ENCODE results near the gene SMIM14. TPM values are rescaled to one million over a fixed set of nuclear protein-coding genes. Genes with fewer than 3 reads are reported as not detected.

SMIM14 gene
- total RNA-seq, 1 experiment from 2014 or later, result 48.2 TPM

DNA sequence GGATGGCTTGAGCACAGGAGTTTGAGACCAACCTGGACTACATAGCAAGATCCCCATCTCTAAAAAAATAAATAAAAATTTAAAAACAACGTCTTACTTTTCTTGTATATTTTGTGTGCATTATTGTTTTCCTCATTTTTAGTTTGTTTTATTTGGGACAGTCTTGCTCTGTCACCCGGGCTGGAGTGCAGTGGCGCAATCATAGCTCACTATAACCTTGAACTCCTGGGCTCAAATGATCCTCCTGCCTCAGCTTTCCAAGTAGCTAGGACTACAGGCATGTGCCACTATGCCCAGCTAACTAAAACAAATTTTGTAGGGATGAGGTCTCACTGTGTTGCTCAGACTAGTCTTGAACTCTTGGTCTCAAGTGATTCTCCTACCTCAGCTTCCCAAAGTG lies 9.5 kb upstream of the SMIM14 start:
- in situ Hi-C loops (cut with HindIII; ENCODE audit: low pct_unique_long_range_greater_than_20kb, low sequenced_read_pairs), result no loop called here
- Histone ChIP-seq H3K4me3 (ENCODE audit: low read depth in 2 of 2, low read length in 2 of 2) (no peak overlapping the region), H3K27ac (ENCODE audit: low read length) (no peak overlapping the region), H3K4me1 (ENCODE audit: control insufficient read depth, insufficient read depth, low read length) (no peaks in the 10 kb centered on the region), H3K9me3 (ENCODE audit: control insufficient read depth, insufficient read depth, low read depth, low read length) (no peaks in the 10 kb centered on the region), H3K36me3 (ENCODE audit: control insufficient read depth, insufficient read depth, low read length) (no peaks in the 10 kb centered on the region), H3K27me3 (ENCODE audit: control insufficient read depth, insufficient read depth, low read length) (no peaks in the 10 kb centered on the region)
- no peak for ATAC-seq
- no peak for TF ChIP-seq TCF7L2 (IDR thresholded peaks at IDR 0.05; ENCODE audit: low read depth, low read length)
- CTCF ChIA-PET, result no interaction called here
- no TSS peak for BruUV-seq (replicated peaks)
- intact Hi-C loops (cut with micrococcal nuclease; ENCODE audit: unreplicated experiment), result no loop called here
- POLR2A ChIA-PET, result no interaction called here
- no peak for DNase-seq (ENCODE audit: low read depth, low spot score)

DNA sequence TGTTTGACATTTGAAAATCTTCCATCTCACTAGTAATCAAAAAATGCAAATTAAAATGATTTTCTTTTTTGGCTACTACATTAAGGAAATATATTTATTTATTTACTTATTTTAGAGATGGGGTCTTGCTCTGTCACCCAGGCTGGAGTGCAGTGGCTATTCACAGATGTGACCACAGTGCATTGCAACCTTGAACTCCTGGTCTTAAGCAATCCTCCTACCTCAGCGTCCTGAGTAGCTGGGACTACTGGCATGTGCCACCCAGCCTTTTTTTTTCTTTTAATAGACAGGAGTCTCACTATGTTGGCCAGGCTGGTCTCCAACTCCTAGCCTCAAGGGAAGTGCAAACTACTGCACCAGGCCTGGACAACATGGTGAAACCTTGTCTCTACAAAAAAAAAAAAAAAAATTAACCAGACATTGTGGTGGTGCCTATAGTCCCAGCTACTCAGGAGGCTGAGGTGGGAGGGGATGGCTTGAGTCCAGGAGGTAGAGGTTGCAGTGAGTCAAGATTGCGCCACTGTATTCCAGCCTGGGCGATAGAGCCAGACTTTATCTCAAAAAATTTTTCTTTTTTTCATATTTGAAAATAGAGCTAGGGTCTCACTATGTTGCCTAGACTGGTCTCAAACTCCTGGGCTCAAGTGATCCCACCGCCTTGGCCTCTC lies 4.4 kb upstream of the SMIM14 start:
- Histone ChIP-seq H3K4me3 (ENCODE audit: low read depth in 2 of 2, low read length in 2 of 2) (no peak overlapping the region), H3K27ac (ENCODE audit: low read length) (no peak overlapping the region), H3K27me3 (ENCODE audit: control insufficient read depth, insufficient read depth, low read length) (no peaks in the 10 kb centered on the region), H3K9me3 (ENCODE audit: control insufficient read depth, insufficient read depth, low read depth, low read length) (no peaks in the 10 kb centered on the region), H3K36me3 (ENCODE audit: control insufficient read depth, insufficient read depth, low read length) (no peaks in the 10 kb centered on the region; the same call in 1 of the 2 replicates), H3K4me1 (ENCODE audit: control insufficient read depth, insufficient read depth, low read length) (peaks cover 12% of the 10 kb centered on the region)
- TF ChIP-seq POLR2AphosphoS5 (IDR thresholded peaks at IDR 0.05; ENCODE audit: low read depth, low read length) (no peak), TCF7L2 (IDR thresholded peaks at IDR 0.05; ENCODE audit: low read depth, low read length) (no peak), SIN3A (IDR thresholded peaks at IDR 0.05; ENCODE audit: borderline replicate concordance, insufficient read depth, low read depth, low read length) (no peak)
- TF ChIP-seq, protein P1, sequence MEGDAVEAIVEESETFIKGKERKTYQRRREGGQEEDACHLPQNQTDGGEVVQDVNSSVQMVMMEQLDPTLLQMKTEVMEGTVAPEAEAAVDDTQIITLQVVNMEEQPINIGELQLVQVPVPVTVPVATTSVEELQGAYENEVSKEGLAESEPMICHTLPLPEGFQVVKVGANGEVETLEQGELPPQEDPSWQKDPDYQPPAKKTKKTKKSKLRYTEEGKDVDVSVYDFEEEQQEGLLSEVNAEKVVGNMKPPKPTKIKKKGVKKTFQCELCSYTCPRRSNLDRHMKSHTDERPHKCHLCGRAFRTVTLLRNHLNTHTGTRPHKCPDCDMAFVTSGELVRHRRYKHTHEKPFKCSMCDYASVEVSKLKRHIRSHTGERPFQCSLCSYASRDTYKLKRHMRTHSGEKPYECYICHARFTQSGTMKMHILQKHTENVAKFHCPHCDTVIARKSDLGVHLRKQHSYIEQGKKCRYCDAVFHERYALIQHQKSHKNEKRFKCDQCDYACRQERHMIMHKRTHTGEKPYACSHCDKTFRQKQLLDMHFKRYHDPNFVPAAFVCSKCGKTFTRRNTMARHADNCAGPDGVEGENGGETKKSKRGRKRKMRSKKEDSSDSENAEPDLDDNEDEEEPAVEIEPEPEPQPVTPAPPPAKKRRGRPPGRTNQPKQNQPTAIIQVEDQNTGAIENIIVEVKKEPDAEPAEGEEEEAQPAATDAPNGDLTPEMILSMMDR (IDR thresholded peaks at IDR 0.05), result no peak
- TF ChIP-seq, protein P2, sequence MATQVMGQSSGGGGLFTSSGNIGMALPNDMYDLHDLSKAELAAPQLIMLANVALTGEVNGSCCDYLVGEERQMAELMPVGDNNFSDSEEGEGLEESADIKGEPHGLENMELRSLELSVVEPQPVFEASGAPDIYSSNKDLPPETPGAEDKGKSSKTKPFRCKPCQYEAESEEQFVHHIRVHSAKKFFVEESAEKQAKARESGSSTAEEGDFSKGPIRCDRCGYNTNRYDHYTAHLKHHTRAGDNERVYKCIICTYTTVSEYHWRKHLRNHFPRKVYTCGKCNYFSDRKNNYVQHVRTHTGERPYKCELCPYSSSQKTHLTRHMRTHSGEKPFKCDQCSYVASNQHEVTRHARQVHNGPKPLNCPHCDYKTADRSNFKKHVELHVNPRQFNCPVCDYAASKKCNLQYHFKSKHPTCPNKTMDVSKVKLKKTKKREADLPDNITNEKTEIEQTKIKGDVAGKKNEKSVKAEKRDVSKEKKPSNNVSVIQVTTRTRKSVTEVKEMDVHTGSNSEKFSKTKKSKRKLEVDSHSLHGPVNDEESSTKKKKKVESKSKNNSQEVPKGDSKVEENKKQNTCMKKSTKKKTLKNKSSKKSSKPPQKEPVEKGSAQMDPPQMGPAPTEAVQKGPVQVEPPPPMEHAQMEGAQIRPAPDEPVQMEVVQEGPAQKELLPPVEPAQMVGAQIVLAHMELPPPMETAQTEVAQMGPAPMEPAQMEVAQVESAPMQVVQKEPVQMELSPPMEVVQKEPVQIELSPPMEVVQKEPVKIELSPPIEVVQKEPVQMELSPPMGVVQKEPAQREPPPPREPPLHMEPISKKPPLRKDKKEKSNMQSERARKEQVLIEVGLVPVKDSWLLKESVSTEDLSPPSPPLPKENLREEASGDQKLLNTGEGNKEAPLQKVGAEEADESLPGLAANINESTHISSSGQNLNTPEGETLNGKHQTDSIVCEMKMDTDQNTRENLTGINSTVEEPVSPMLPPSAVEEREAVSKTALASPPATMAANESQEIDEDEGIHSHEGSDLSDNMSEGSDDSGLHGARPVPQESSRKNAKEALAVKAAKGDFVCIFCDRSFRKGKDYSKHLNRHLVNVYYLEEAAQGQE (IDR thresholded peaks at IDR 0.05; ENCODE audit: insufficient read depth in 1 of 2, low read depth in 2 of 2, low read length in 1 of 2), result no peak
- DNase-seq (ENCODE audit: low read depth, low spot score), result no peak
- BruUV-seq (replicated peaks), result no TSS peak
- POLR2A ChIA-PET, result interaction anchor here (1.0 kb wide), 1 partner anchor 45 kb away, joined by 9 read pairs; no protein-coding TSS in a partner anchor
- CTCF ChIA-PET, result no interaction called here
- ATAC-seq, result no peak
- intact Hi-C loops (cut with micrococcal nuclease; ENCODE audit: unreplicated experiment) (no loop called here), in situ Hi-C loops (cut with HindIII; ENCODE audit: low pct_unique_long_range_greater_than_20kb, low sequenced_read_pairs) (no loop called here)

DNA sequence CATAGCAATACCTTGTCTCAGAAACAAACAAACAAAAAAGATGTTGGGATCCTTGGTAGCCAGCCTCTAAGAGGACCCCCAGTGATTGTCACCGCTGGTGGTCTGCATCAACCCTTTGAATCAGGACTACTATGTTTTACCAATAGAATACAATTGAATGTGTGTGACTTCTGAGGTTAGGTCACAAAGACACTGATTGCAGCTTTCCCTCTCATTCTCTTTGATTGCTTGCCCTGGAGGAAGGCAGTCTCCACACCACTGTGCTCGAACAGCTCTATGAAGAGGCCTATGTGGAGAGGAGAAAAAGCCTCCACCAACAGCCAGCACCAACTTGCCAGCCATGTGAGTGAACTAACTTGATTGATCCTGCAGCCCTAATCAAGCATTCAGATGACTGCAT lies 2.8 kb upstream of the SMIM14 start:
- in situ Hi-C loops (cut with HindIII; ENCODE audit: low pct_unique_long_range_greater_than_20kb, low sequenced_read_pairs), result no loop called here
- H3K27me3 ChIP-seq (ENCODE audit: control insufficient read depth, insufficient read depth, low read length), result no peaks in the 10 kb centered on the region
- H3K27ac ChIP-seq (ENCODE audit: low read length), result peak overlapping the region; percentile 49
- no peaks in the 10 kb centered on the region for H3K9me3 ChIP-seq (ENCODE audit: control insufficient read depth, insufficient read depth, low read depth, low read length)
- H3K36me3 ChIP-seq (ENCODE audit: control insufficient read depth, insufficient read depth, low read length), result no peaks in the 10 kb centered on the region; the same call in 1 of the 2 replicates
- ATAC-seq, result no peak
- no TSS peak for BruUV-seq (replicated peaks)
- ChIA-PET CTCF (no interaction called here), POLR2A (interaction anchor here (0.6 to 0.7 kb wide), 3 partner anchors 56 to 306 kb away, joined by 3 to 11 read pairs (median 7); no protein-coding TSS in a partner anchor)
- no peak for DNase-seq (ENCODE audit: low read depth, low spot score)
- intact Hi-C loops (cut with micrococcal nuclease; ENCODE audit: unreplicated experiment), result no loop called here
- H3K4me3 ChIP-seq (ENCODE audit: low read depth in 2 of 2, low read length in 2 of 2), result no peak overlapping the region
- TF ChIP-seq TCF7L2 (IDR thresholded peaks at IDR 0.05; ENCODE audit: low read depth, low read length), result no peak
- TF ChIP-seq POLR2AphosphoS5 (IDR thresholded peaks at IDR 0.05; ENCODE audit: low read depth, low read length), result no peak
- TF ChIP-seq, protein P2 (IDR thresholded peaks at IDR 0.05; ENCODE audit: insufficient read depth in 1 of 2, low read depth in 2 of 2, low read length in 1 of 2), result no peak
- TF ChIP-seq SIN3A (IDR thresholded peaks at IDR 0.05; ENCODE audit: borderline replicate concordance, insufficient read depth, low read depth, low read length), result no peak
- TF ChIP-seq, protein P1 (IDR thresholded peaks at IDR 0.05), result no peak
- peaks cover 13% of the 10 kb centered on the region for H3K4me1 ChIP-seq (ENCODE audit: control insufficient read depth, insufficient read depth, low read length)
